ENCODE results near the gene PRCC.

DNA sequence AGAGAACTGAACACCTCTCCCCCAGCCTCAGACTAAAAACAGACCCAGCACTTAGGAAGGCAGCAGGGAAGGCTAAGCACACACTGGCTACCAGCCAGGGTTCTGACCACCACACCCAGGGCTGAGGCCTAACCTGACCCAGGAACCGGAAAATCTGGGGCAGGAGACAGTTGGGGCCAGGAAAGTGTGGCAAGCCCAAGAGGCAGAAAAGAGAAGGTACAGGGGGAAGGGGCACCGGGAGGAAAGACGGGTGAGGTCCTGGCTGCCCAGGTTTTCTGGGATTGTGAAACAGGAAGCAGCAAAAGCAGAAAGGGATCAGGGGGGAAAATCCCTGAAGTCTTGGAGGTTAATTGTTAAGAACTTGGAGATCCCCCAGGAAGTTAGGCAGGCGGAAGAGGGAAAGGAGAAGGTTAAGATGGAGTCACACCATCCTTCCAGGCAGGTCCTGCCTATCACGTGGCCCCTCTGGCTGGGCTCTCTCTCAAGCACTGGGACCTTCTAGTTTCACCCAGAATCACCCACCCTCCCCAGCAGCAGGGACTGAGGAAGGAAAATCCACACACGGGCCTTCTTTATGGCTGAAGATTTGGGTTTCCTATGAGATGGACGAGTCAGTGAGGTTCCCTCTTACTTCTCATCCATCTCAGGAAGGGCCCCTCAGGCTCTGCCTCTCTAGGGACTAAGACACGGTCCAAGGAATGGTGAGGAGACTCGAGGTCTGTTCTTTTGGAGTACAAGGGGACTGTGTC, 18.5 kb upstream of the PRCC start:
- TF ChIP-seq CTCF (conservative IDR thresholded peaks at IDR 0.05 in 1 of 2, IDR thresholded peaks at IDR 0.05 in 1 of 2; ENCODE audit: extremely low read depth in 1 of 2, insufficient read depth in 1 of 2, low read depth in 1 of 2, low read length in 2 of 2) (no peak), EZH2 (IDR thresholded peaks at IDR 0.05; ENCODE audit: borderline replicate concordance, low read length) (no peak)
